ENCODE results near the gene DGLUCY.

DGLUCY gene

GRCh38 chr14:91138511-91139359, 24.9 kb downstream of the DGLUCY start:
- no peak overlapping the region for H3K4me3 ChIP-seq (ENCODE audit: low read depth, low read length)
- DNase-seq (ENCODE audit: low read depth) = peak; percentile 33
- TF ChIP-seq CTCF (IDR thresholded peaks at IDR 0.05; ENCODE audit: low read depth, low read length, missing control alignments) = peak; percentile 59

- no peak overlapping the region for H3K4me3 ChIP-seq (ENCODE audit: low read depth, low read length)
- TF ChIP-seq CTCF (IDR thresholded peaks at IDR 0.05; ENCODE audit: low read depth, low read length, missing control alignments) = no peak
- DNase-seq (ENCODE audit: low read depth) = no peak
These were observed 25.9 kb downstream of the DGLUCY start for GRCh38 chr14:91139776-91140175.

DNA sequence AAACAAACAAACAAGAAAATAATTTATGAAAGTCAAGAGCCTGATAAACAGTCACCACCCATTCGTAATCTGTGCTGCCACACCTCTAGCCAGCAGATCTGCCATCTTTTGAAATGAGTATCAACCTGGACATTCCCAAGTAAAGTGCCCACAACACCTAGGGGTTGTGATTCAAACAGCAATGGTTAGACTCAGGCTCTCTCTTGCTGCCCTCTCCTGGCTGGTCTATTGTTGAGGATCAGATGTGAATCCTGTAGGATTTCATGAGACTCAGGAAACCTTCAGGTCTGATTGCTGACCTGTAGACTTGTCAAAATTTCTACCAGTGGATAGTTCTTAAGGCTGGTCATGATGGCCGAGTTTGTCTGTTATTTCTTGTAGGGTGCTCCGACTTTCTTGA, 26.8 kb downstream of the DGLUCY start:
- DNase-seq (ENCODE audit: low read depth) = no peak
- TF ChIP-seq CTCF (IDR thresholded peaks at IDR 0.05; ENCODE audit: low read depth, low read length, missing control alignments) = peak; percentile 36
- H3K4me3 ChIP-seq (ENCODE audit: low read depth, low read length) = no peak overlapping the region

- DNase-seq (ENCODE audit: low read depth) = peak; percentile 72
- no peak overlapping the region for H3K4me3 ChIP-seq (ENCODE audit: low read depth, low read length)
- no peak for TF ChIP-seq CTCF (IDR thresholded peaks at IDR 0.05; ENCODE audit: low read depth, low read length, missing control alignments)
These were observed 28.4 kb downstream of the DGLUCY start for GRCh38 chr14:91142214-91142668.

DNA sequence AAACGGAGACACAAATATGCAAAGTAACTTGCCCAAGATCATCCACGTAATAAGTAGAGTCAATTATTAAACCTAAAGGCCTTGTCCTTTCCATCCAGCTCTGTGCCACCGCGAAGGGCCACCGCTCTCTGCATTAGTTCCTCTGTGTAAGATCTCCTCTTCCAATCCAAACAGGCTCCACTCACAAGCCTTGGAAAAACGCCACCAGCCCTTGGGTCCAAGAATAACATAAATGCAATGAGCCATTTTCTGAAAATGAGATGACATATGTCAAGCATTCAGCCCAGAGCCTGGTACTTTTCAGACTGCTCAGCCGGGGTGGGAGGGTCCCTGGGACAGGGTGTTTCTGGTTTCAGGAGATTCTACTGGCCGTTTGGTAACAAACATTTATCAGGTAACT, 30.0 kb downstream of the DGLUCY start:
- no peak for DNase-seq (ENCODE audit: low read depth)

DNA sequence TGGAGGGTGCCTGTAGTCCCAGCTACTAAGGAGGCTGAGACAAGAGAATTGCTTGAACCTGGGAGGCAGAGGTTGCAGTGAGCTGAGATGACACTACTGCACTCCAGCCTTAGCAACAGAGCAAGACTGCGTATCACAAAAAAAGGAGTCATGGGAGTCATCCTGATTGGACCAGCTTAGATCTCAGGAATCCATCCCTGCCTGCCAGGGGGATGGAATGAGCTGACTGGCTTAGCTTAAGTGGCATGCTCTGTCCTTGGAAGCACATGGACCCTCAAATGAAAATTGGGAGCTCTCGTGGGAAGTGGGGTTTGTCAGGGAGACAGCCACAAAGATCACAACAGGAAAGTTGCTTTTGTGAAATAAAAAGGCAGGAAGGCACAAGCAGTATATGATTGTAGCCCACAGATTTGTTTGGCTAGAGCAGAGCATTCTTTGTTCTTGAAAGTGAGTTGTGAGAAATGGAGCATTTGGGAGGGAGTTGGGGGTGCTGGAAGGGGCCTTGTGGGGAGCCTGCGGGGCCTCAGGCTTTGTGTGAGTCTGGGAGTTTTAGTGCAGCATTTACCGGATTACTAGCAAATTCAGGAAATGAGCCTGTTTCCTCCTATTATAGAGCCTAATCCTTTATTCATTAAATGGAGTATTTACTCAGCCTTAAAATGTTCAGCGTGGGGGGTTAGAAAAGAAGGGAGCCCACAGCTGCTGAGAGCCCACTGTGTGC, 30.7 kb downstream of the DGLUCY start:
- TF ChIP-seq CTCF (IDR thresholded peaks at IDR 0.05; ENCODE audit: low read depth, low read length, missing control alignments) = no peak
- no peak for DNase-seq (ENCODE audit: low read depth)
- no peak overlapping the region for H3K4me3 ChIP-seq (ENCODE audit: low read depth, low read length)

More for the DNA sequence above, 30.0 kb downstream of the DGLUCY start:
- TF ChIP-seq CTCF (IDR thresholded peaks at IDR 0.05; ENCODE audit: low read depth, low read length, missing control alignments) = no peak
- no peak overlapping the region for H3K4me3 ChIP-seq (ENCODE audit: low read depth, low read length)
